Nephron (organoid): ENCODE results near the gene WDR47.

Source experiments
- H3K27ac Mint-ChIP-seq, 3 experiments: 2 replicates each; pipeline ENCODE4 v1.8.0; 2020; ENCODE audit warnings: mixed read lengths in 3 of 3, mild to moderate bottlenecking in 2 of 3, moderate library complexity in 1 of 3
- H3K27me3 Mint-ChIP-seq: 2 replicates; pipeline ENCODE4 v1.8.0; 2021; ENCODE audit warnings: low read depth, mild to moderate bottlenecking, moderate library complexity, mixed read lengths
- H3K36me3 Mint-ChIP-seq: 2 replicates; pipeline ENCODE4 v1.8.0; 2020; ENCODE audit warnings: low read depth, mixed read lengths
- H3K4me1 Mint-ChIP-seq: 2 replicates; pipeline ENCODE4 v1.8.0; 2020; ENCODE audit warnings: mixed read lengths
- H3K4me3 Mint-ChIP-seq, 3 experiments: 2 replicates each; pipeline ENCODE4 v1.8.0; 2020; ENCODE audit warnings: mild to moderate bottlenecking in 3 of 3, mixed read lengths in 3 of 3, moderate library complexity in 2 of 3
- H3K9me3 Mint-ChIP-seq: 2 replicates; pipeline ENCODE4 v1.8.0; 2020; ENCODE audit warnings: mixed read lengths
- TF ChIP-seq, protein P1 (sequence below), 3 experiments: fragments of 200-600 bp; sonication (generic); IDR thresholded peaks; one replicate each; pipeline ENCODE4 v1.5.0; 2021; ENCODE audit warnings: antibody characterized with exemption in 3 of 3; ENCODE audit not compliant: unreplicated experiment in 3 of 3

Gene WDR47

DNA sequence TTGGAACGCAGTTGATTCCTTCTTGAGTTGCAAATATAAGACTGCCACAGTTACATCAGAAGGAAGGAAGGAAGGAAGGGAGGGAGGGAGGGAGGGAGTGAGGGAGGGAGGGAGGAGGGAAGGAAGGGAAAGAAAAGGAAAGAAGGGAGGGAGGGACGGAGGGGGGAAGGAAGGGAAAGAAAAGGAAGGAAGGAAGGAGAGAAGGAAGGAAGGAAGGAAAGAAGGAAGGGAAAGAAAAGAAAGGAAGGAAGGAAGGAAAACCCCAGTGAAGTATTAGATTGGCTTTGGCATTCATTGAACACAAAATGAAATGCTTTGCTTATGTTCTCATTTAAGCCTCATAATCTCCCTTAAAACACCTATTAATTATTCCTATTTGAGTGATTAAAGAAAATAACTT is 6.4 kb upstream of the WDR47 start:
- H3K27ac Mint-ChIP-seq = no peak overlapping the region
- TF ChIP-seq, protein P1, sequence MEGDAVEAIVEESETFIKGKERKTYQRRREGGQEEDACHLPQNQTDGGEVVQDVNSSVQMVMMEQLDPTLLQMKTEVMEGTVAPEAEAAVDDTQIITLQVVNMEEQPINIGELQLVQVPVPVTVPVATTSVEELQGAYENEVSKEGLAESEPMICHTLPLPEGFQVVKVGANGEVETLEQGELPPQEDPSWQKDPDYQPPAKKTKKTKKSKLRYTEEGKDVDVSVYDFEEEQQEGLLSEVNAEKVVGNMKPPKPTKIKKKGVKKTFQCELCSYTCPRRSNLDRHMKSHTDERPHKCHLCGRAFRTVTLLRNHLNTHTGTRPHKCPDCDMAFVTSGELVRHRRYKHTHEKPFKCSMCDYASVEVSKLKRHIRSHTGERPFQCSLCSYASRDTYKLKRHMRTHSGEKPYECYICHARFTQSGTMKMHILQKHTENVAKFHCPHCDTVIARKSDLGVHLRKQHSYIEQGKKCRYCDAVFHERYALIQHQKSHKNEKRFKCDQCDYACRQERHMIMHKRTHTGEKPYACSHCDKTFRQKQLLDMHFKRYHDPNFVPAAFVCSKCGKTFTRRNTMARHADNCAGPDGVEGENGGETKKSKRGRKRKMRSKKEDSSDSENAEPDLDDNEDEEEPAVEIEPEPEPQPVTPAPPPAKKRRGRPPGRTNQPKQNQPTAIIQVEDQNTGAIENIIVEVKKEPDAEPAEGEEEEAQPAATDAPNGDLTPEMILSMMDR (IDR thresholded peaks at IDR 0.05; ENCODE audit: unreplicated experiment in 3 of 3) = no peak
- no peaks in the 10 kb centered on the region for H3K9me3 Mint-ChIP-seq
- H3K27me3 Mint-ChIP-seq = peaks cover 11% of the 10 kb centered on the region
- no peaks in the 10 kb centered on the region for H3K4me1 Mint-ChIP-seq
- H3K36me3 Mint-ChIP-seq = no peaks in the 10 kb centered on the region
- no peak overlapping the region for H3K4me3 Mint-ChIP-seq

DNA sequence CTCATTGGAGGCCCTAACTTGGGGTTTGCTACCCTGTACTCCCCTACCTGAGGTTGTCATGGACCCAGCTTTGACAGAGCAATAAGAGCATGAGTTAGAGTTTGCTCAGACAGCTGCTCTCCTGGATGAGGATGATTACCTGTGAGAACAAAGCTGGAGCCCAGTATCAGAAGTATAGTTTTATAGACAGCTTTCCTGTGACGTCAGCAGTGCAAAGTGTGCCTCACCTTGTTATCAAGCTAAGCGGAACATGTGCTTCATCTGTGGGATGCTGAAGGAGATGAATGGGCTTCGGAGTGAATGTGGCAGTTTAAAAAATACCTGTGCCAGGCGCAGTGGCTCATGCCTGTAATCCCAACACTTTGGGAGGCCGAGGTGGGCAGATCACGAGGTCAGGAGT is 5.4 kb upstream of the WDR47 start:
- Mint-ChIP-seq H3K4me3 (no peak overlapping the region), H3K27ac (no peak overlapping the region), H3K9me3 (no peaks in the 10 kb centered on the region), H3K4me1 (no peaks in the 10 kb centered on the region), H3K36me3 (no peaks in the 10 kb centered on the region), H3K27me3 (peaks cover 11% of the 10 kb centered on the region)
- TF ChIP-seq, protein P1 (IDR thresholded peaks at IDR 0.05; ENCODE audit: unreplicated experiment in 3 of 3) = no peak

DNA sequence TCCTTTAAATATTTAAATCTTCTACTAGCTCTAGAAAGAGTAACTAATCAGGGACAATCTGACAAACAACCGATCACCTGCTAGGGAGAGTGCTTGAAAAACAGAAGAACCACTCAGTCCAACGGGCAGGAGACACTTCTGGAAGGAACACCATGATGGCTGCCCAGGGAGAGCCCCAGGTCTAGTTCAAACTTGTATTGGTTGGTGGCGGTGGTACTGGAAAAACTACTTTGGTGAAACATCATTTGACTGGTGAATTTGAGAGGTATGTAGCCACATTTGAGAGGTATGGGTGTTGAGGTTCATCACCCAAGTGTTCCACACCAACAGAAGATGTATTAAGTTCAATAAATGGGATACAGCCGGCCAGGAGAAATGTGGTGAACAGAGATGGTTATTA is 4.8 kb upstream of the WDR47 start:
- H3K4me3 Mint-ChIP-seq = no peak overlapping the region
- no peaks in the 10 kb centered on the region for H3K4me1 Mint-ChIP-seq
- H3K27ac Mint-ChIP-seq = no peak overlapping the region
- no peaks in the 10 kb centered on the region for H3K36me3 Mint-ChIP-seq
- H3K27me3 Mint-ChIP-seq = peaks cover 11% of the 10 kb centered on the region
- TF ChIP-seq, protein P1 (IDR thresholded peaks at IDR 0.05; ENCODE audit: unreplicated experiment in 3 of 3) = no peak
- H3K9me3 Mint-ChIP-seq = no peaks in the 10 kb centered on the region

DNA sequence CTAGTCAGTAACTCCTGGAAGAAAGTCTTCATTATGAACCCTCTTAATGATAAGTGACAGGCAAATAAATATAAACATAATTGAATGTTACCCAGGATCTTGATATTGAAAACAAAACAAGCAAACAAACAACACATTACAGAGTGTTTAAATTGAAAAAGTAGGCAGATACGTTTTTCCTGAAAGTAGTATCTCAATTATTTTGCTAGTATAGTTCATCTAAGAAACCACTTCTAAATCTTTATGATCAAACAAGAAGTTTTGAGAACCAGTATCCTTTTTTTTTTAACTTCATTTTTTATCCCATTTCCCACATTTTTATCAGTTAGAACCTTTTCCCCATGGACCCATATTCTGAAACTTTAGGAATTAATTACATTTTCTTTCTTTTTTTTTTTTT is 3.7 kb upstream of the WDR47 start:
- H3K9me3 Mint-ChIP-seq = no peaks in the 10 kb centered on the region

DNA sequence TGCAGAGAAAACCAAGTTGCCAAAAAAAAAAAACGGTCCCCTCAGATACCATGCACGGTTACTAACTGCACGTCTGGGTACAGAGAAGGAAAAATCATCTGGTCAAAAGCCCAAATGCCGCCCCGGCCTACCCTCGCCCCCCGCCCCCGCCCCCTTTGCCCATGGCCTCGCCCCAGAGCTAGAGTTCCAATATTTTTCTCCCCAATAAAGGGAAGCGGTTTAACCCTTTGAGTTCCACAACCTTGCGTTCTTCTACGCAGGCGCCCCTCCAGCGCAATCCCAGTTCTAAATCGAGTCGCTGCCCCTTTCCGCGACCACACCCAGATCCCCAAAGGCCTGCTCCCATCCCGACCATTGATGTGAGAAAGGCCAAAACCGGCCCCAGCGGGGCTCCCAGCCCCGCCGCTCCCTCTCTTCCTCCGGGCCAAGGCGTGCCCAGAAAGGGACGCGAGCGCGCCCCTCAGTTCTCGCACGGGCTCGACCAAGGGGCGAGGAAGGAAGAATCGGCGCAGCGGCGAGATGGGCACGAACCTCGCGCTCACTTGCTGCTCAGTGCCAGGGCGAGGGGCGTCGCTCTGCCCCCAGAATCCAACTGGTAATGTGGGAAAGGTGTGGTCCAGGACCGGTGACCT is 797 bp downstream of the WDR47 start:
- no peaks in the 10 kb centered on the region for H3K27me3 Mint-ChIP-seq

More for the DNA sequence above, 3.7 kb upstream of the WDR47 start:
- peaks cover 11% of the 10 kb centered on the region for H3K27me3 Mint-ChIP-seq
- H3K27ac Mint-ChIP-seq = no peak overlapping the region
- peaks cover 3% of the 10 kb centered on the region for H3K4me1 Mint-ChIP-seq
- no peaks in the 10 kb centered on the region for H3K36me3 Mint-ChIP-seq
- TF ChIP-seq, protein P1 (IDR thresholded peaks at IDR 0.05; ENCODE audit: unreplicated experiment in 3 of 3) = no peak
- peak overlapping the region in 2 of 3 experiments; percentile 38 to 41 for H3K4me3 Mint-ChIP-seq

More for the DNA sequence above, 797 bp downstream of the WDR47 start:
- Mint-ChIP-seq H3K36me3 (peaks cover 2% of the 10 kb centered on the region), H3K9me3 (no peaks in the 10 kb centered on the region), H3K4me3 (peak overlapping the region; percentile 91 to 100 (median 98)), H3K4me1 (peaks cover 9% of the 10 kb centered on the region), H3K27ac (peak overlapping the region; percentile 46 to 83 (median 77))
- TF ChIP-seq, protein P1 (IDR thresholded peaks at IDR 0.05; ENCODE audit: unreplicated experiment in 3 of 3) = no peak
